K562 (cell line): ENCODE results near the gene RFPL2. TPM values are rescaled to one million over a fixed set of nuclear protein-coding genes. Genes with fewer than 3 reads are reported as not detected.

Experiments
- ATAC-seq: fragments of 200-7000 bp; cut with Tn5 transposase; 3 replicates; pipeline ENCODE4 v1.9.1; 2020; ENCODE audit warnings: moderate library complexity
- BruUV-seq: library from RNA; stranded (reverse); fragments of 400-500 nt; replicated peaks from 2 replicates; lab custom pipeline; 2021; lab: Mats Ljungman, UMichigan
- CTCF ChIA-PET: fragments of 300-600 bp; formaldehyde crosslinking; extraction: SDS; loops from one replicate; lab custom pipeline; 2021; ENCODE audit warnings: low intra/inter-chr PET ratio; lab: Yijun Ruan, JAX
- POLR2A ChIA-PET: fragments of 300-600, 350-650 bp; sonication (Branson Sonifier 250); formaldehyde crosslinking; extraction: SDS; loops from one replicate; lab custom pipeline; 2021; ENCODE audit warnings: antibody characterized with exemption, inconsistent platforms; lab: Yijun Ruan, JAX
- DNase-seq, 4 experiments: peaks; one replicate each; pipeline versions ENCODE4 v3.0.0 to v3.0.0-alpha.2; 2011 to 2018; ENCODE audit warnings: low spot score in 3 of 4, mixed read lengths in 3 of 4; ENCODE audit errors: extremely low read depth in 1 of 4
- FAIRE-seq: peaks from 2 replicates; lab custom pipeline; 2011; peaks lifted over from hg19 to GRCh38; lab: Jason Lieb, UNC
- H2AFZ ChIP-seq: 2 replicates; pipeline ENCODE4 v1.6.0; 2011; ENCODE audit warnings: low read depth, low read length, control low read depth, inconsistent platforms
- H3K27ac ChIP-seq: fragments of 200-600 bp; 3 replicates; pipeline ENCODE4 v1.8.0; 2011; ENCODE audit warnings: low read depth, mild to moderate bottlenecking, control low read depth, inconsistent platforms, low read length, moderate library complexity, mixed read lengths; ENCODE audit errors: extremely low read depth
- H3K27me3 ChIP-seq, 2 experiments: fragments of 300-600 bp in 1 of 2; 2 replicates in 1 of 2; 3 replicates in 1 of 2; pipeline versions ENCODE4 v1.6.0 to v1.8.0; 2011; ENCODE audit warnings: inconsistent platforms in 2 of 2, low read length in 2 of 2, mild to moderate bottlenecking in 1 of 2, mixed read lengths in 1 of 2, moderate library complexity in 1 of 2; ENCODE audit not compliant: control insufficient read depth in 2 of 2, insufficient read depth in 2 of 2
- H3K36me3 ChIP-seq: fragments of 300-600 bp; 3 replicates; pipeline ENCODE4 v1.8.0; 2011; ENCODE audit warnings: mild to moderate bottlenecking, low read length, inconsistent platforms; ENCODE audit not compliant: control insufficient read depth, insufficient read depth
- H3K4me1 ChIP-seq, 2 experiments: fragments of 200-600 bp in 1 of 2; replicated peaks in 1 of 2; 2 replicates in 1 of 2; 3 replicates in 1 of 2; pipeline versions ENCODE4 v1.5.1 to v1.8.0; 2011; ENCODE audit warnings: inconsistent platforms in 2 of 2, low read length in 2 of 2, mild to moderate bottlenecking in 1 of 2, mixed read lengths in 1 of 2, moderate library complexity in 1 of 2; ENCODE audit not compliant: control insufficient read depth in 2 of 2, insufficient read depth in 2 of 2
- H3K4me2 ChIP-seq: 2 replicates; pipeline ENCODE4 v1.6.1; 2011; ENCODE audit warnings: low read length, control low read depth, inconsistent platforms, mixed read lengths; ENCODE audit not compliant: insufficient read depth
- H3K4me3 ChIP-seq: fragments of 200-600 bp; sonication (generic), shearing (Covaris generic); 2 replicates; pipeline ENCODE4 v1.5.1; 2016; ENCODE audit warnings: control low read depth, inconsistent platforms
- H3K79me2 ChIP-seq: fragments of 200-600 bp; 3 replicates; pipeline ENCODE4 v1.8.0; 2011; ENCODE audit warnings: low read length, inconsistent platforms; ENCODE audit not compliant: control insufficient read depth, insufficient read depth
- H3K9ac ChIP-seq, 2 experiments: 2 replicates each; pipeline versions ENCODE4 v1.6.0 to v1.6.1; 2011; ENCODE audit warnings: low read depth in 2 of 2, low read length in 2 of 2, control low read depth in 1 of 2, inconsistent platforms in 1 of 2, mild to moderate bottlenecking in 1 of 2, mixed read lengths in 1 of 2; ENCODE audit not compliant: insufficient read depth in 1 of 2
- H3K9me1 ChIP-seq: one replicate; pipeline ENCODE4 v1.6.0; 2011; ENCODE audit warnings: inconsistent platforms, mild to moderate bottlenecking, low read length, moderate library complexity; ENCODE audit not compliant: control insufficient read depth, insufficient read depth
- H3K9me3 ChIP-seq: replicated peaks from 2 replicates; pipeline ENCODE4 v1.5.1; 2011; ENCODE audit warnings: low read depth, low read length, inconsistent platforms; ENCODE audit not compliant: control insufficient read depth, insufficient read depth
- H4K20me1 ChIP-seq: replicated peaks from 2 replicates; pipeline ENCODE4 v1.6.1; 2011; ENCODE audit warnings: low read length, inconsistent platforms, mixed read lengths; ENCODE audit not compliant: control insufficient read depth, insufficient read depth
- CBFB ChIP-seq: sonication (generic); formaldehyde crosslinking; IDR thresholded peaks from 2 replicates; pipeline ENCODE4 v1.4.0; 2020; ENCODE audit warnings: mild to moderate bottlenecking, missing genetic modification reagents
- GTF3C2 ChIP-seq: IDR thresholded peaks from 3 replicates; pipeline ENCODE4 v1.6.1; 2011; ENCODE audit warnings: borderline replicate concordance, mild to moderate bottlenecking, moderate library complexity; ENCODE audit not compliant: insufficient read length; ENCODE audit errors: extremely low read depth
- STAT5B ChIP-seq: fragments of 250-450 bp; sonication (Bioruptor Pico); IDR thresholded peaks from 2 replicates; pipeline ENCODE4 v1.8.0; 2021; ENCODE audit warnings: mild to moderate bottlenecking, inconsistent platforms
- TRIM25 ChIP-seq: fragments of 450-650 bp; IDR thresholded peaks from 2 replicates; pipeline ENCODE4 v1.7.0; 2016; ENCODE audit warnings: borderline replicate concordance
- WHSC1 ChIP-seq: IDR thresholded peaks from one replicate; pipeline ENCODE4 v1.6.1; 2012; ENCODE audit warnings: low read length, control low read depth, inconsistent platforms
- ZSCAN32 ChIP-seq: fragments of 450-650 bp; formaldehyde crosslinking; IDR thresholded peaks from 2 replicates; pipeline ENCODE4 v1.4.0; 2020; ENCODE audit warnings: mild to moderate bottlenecking, moderate library complexity
- WGBS: fragments of 100-300 bp; shearing (Covaris generic); methylation state at CpG from one replicate; pipeline ENCODE4 v1.1.6; 2016; ENCODE audit warnings: low coverage, mixed read lengths; ENCODE audit not compliant: insufficient coverage; ENCODE audit errors: missing lambda C conversion rate; 5-methylcytosine and 5-hydroxymethylcytosine counted together
- in situ Hi-C: fragments of 300-500 bp; cut with MboI; formaldehyde crosslinking; loops from 4 replicates; pipeline ENCODE4 v1.15.0; 2018; ENCODE audit warnings: inconsistent platforms, mixed read lengths
- intact Hi-C: fragments of 100-400 bp; cut with micrococcal nuclease; formaldehyde crosslinking; loops from 2 replicates; pipeline ENCODE4 v1.14.2; 2022
- polyA plus RNA-seq, 8 experiments: library from polyadenylated mRNA; depleted of rRNA in 4 of 8; stranded (reverse) in 5 of 8; unstranded in 3 of 8; fragments of >200 nt; fragmentation: Nextera tagmentation in 2 of 8; fragmentation: Illumina TruSeq in 1 of 8; extraction: Ambion mirVana in 2 of 8; extraction: Trizol in 1 of 8; gene quantifications; 2 replicates each; pipeline versions ENCODE4 v1.2.1 to v1.2.3, GENCODE V29; 2011 to 2014; ENCODE audit warnings: inconsistent platforms in 1 of 8, missing spikeins in 1 of 8
- total RNA-seq, 7 experiments: library from RNA; depleted of rRNA in 6 of 7; stranded (reverse); fragments of >200 nt in 6 of 7; fragmentation: Illumina TruSeq in 2 of 7; extraction: Trizol in 2 of 7; gene quantifications; 2 replicates each; pipeline versions ENCODE4 v1.2.1 to v1.2.3, GENCODE V29; 2011 to 2021; ENCODE audit warnings: low replicate concordance in 1 of 7

The RFPL2 gene
- total and polyA plus RNA-seq, 9 of the 15 experiments (the other 6 are each of a cell fraction or from before 2014, with no cell fraction given): not detected

DNA sequence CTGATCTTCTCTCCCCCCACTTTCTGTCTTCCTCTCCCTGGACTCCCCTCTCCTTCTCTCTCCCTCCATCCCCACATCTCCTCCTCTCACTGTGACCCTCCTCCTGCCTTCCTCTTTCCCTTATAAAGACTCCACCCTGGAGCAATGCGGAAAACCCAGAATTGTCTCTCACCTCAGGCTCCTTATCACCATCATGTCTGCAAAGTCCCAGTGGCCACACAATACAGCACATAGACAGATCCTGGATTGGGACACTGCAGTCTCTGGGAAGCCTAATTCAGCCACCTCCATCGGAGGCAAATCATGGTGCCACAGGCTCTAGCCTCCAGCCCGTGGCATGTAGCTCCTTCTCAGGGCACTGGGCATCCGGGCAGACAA, 2.7 kb downstream of the RFPL2 start:
- Histone ChIP-seq H3K4me1 (peaks cover 0 to 26% of the 10 kb centered on the region in 2 experiments; a peak in 2 of 5 replicates), H2AFZ (no peak overlapping the region), H3K27ac (no peak overlapping the region), H3K9ac (no peak overlapping the region), H3K36me3 (no peaks in the 10 kb centered on the region), H3K79me2 (no peaks in the 10 kb centered on the region), H4K20me1 (no peaks in the 10 kb centered on the region)
- in situ Hi-C loops: no loop called here
- DNase-seq (no peak), FAIRE-seq (no peak)
- POLR2A ChIA-PET: no interaction called here
- no TSS peak for BruUV-seq
- WGBS: 0% methylated on average over 3 of the region's 4 CpGs
- TF ChIP-seq STAT5B (no peak), ZSCAN32 (no peak), GTF3C2 (no peak), TRIM25 (no peak), WHSC1 (no peak), CBFB (no peak)
- TF ChIP-seq, all 486 proteins: peak for 0
- Histone ChIP-seq H3K9me1 (no peaks in the 10 kb centered on the region), H3K27me3 (peaks cover 0 to 24% of the 10 kb centered on the region in 2 experiments; a peak in 3 of 5 replicates), H3K4me2 (no peak overlapping the region), H3K4me3 (no peak overlapping the region), H3K9me3 (no peaks in the 10 kb centered on the region)
- ATAC-seq: no peak
- intact Hi-C loops: no loop called here
- CTCF ChIA-PET: no interaction called here
